BE2C (cell line): ENCODE measurements around the gene PKIB.
A peak's percentile ranks its signal among the peaks of the same experiment; 100 is the strongest.
"Not testable (repeated sequence)": the region's sequence is repeated elsewhere in the genome, so short reads cannot be mapped to it uniquely, and the experiment has no call there.

Source experiments
- DNase-seq: peaks from one replicate; pipeline ENCODE4 v3.0.0-alpha.2; 2020
- H3K27me3 ChIP-seq: fragments of 250-450 bp; sonication (Bioruptor Pico); 2 replicates; pipeline ENCODE4 v1.5.1; 2020; ENCODE audit warnings: mild to moderate bottlenecking
- H3K36me3 ChIP-seq: fragments of 250-450 bp; sonication (Bioruptor Pico); 2 replicates; pipeline ENCODE4 v1.5.1; 2020; ENCODE audit warnings: mild to moderate bottlenecking
- H3K4me1 ChIP-seq: fragments of 250-450 bp; sonication (Bioruptor Pico); 2 replicates; pipeline ENCODE4 v1.5.1; 2020
- H3K4me3 ChIP-seq: 2 replicates; pipeline ENCODE4 v1.5.1; 2011; ENCODE audit warnings: low read depth, low read length
- H3K9me3 ChIP-seq: fragments of 250-450 bp; sonication (Bioruptor Pico); 2 replicates; pipeline ENCODE4 v1.5.1; 2020
- TF ChIP-seq, protein P1 (sequence below): IDR thresholded peaks from 2 replicates; pipeline ENCODE4 v1.5.1; 2012; ENCODE audit warnings: mild to moderate bottlenecking, low read depth, low read length

Gene PKIB

DNA sequence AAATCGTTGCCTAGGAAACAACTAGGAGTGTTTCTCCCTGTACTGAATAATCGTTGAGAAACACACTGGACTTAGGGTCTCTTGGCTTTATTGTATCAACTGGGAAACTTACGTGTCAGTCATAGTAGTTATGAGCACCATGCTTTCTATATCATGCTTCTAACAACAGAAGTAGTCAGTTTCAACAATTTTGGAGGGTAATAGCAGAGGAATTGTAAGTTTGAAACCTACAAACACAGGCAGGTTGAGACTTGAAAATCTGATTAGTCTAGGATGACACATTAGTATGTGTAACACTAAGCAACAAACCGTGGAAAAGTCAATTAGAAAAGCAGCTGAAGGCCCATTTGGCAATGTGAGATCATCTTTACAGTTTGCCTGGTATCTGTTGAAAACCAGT is 125.4 kb downstream of the PKIB start:
- H3K27me3 ChIP-seq: peaks cover 11% of the 10 kb centered on the region
- no peak overlapping the region for H3K4me3 ChIP-seq
- H3K4me1 ChIP-seq: no peaks in the 10 kb centered on the region
- no peaks in the 10 kb centered on the region for H3K36me3 ChIP-seq
- no peak for DNase-seq
- H3K9me3 ChIP-seq: no peaks in the 10 kb centered on the region
- TF ChIP-seq, protein P1, sequence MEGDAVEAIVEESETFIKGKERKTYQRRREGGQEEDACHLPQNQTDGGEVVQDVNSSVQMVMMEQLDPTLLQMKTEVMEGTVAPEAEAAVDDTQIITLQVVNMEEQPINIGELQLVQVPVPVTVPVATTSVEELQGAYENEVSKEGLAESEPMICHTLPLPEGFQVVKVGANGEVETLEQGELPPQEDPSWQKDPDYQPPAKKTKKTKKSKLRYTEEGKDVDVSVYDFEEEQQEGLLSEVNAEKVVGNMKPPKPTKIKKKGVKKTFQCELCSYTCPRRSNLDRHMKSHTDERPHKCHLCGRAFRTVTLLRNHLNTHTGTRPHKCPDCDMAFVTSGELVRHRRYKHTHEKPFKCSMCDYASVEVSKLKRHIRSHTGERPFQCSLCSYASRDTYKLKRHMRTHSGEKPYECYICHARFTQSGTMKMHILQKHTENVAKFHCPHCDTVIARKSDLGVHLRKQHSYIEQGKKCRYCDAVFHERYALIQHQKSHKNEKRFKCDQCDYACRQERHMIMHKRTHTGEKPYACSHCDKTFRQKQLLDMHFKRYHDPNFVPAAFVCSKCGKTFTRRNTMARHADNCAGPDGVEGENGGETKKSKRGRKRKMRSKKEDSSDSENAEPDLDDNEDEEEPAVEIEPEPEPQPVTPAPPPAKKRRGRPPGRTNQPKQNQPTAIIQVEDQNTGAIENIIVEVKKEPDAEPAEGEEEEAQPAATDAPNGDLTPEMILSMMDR: no peak

DNA sequence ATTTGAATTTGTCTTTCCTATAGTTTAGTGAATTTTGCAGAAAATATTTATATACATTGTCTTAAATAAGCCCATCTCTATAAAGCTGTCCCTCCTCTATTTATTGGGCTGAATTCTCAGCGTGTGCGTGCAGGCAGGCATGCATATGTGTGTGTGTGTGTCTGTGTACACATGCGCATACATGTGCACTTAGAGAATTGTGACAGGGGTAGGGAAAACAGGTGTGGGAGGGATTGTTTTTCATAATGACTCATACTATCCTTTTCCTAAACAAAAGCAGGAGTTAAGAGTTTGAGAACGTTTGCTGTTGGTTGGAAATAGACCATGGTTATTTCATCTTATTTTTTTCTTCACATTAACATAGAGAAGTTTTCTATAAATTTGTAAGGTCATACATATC is 126.0 kb downstream of the PKIB start:
- TF ChIP-seq, protein P1: no peak
- H3K27me3 ChIP-seq: peaks cover 11% of the 10 kb centered on the region
- H3K4me3 ChIP-seq: no peak overlapping the region
- DNase-seq: no peak
- H3K9me3 ChIP-seq: no peaks in the 10 kb centered on the region
- no peaks in the 10 kb centered on the region for H3K36me3 ChIP-seq
- H3K4me1 ChIP-seq: no peaks in the 10 kb centered on the region

DNA sequence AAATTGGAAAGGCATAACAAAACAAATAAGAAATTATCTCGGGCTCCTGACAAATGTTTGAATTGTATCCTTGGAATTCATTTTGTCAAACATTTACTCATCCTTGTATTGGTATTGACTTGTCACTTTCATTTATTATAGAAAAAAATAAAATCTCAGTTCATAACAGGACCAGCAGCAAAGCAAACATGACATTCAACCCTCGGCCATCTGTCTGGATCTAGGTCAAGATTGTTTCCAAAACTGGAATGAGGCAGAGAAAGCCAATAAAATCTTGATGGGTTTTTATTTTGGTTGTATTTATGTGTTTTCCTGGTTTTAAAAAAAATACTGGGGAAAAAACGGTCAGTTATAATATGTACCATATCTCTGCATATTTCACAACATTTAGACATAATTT is 126.4 kb downstream of the PKIB start:
- Histone ChIP-seq H3K27me3 (peaks cover 11% of the 10 kb centered on the region), H3K9me3 (no peaks in the 10 kb centered on the region), H3K4me3 (no peak overlapping the region), H3K4me1 (no peaks in the 10 kb centered on the region), H3K36me3 (no peaks in the 10 kb centered on the region)
- DNase-seq: no peak
- TF ChIP-seq, protein P1: no peak

DNA sequence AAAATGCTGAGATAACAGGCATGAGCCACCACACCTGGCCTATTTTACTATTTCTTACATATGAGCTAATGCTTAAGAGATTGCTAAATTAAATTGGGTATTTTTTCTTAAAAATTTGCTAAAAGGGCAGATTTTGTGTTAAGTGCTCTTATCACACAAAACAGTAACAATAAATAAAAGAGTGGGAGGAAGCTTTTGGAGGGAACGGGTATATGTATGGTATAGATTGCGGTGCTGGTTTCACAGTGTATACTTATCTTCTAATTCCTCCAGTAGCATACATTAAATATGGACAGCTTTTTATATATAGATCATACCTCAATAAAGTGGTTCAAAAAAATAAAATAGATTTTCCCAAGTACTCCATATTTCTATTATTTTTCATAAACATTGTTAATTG is 129.9 kb downstream of the PKIB start:
- no peak for DNase-seq
- H3K27me3 ChIP-seq: peaks cover 6% of the 10 kb centered on the region
- H3K4me1 ChIP-seq: no peaks in the 10 kb centered on the region
- no peaks in the 10 kb centered on the region for H3K9me3 ChIP-seq
- no peaks in the 10 kb centered on the region for H3K36me3 ChIP-seq
- TF ChIP-seq, protein P1: no peak
- H3K4me3 ChIP-seq: no peak overlapping the region

DNA sequence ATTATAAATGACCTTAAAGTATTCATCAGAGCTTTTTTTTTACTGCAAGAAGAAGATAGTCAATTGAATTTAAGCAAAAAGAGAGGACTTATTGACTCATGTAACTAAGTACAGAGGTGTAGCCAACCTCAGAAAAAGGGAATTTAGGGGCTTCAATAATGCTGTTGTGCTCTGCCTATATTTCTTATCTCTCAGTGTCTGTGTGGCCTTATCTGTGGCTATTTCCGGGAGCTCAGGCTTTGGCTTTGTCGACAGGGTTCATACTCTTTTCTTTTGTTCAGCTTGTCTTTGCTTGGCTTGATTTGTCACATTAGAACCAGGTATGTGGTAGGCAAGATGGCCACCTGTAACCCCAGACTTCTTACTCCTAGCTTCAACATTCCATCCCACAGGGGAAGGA is 130.7 kb downstream of the PKIB start:
- TF ChIP-seq, protein P1: no peak
- no peaks in the 10 kb centered on the region for H3K9me3 ChIP-seq
- no peaks in the 10 kb centered on the region for H3K27me3 ChIP-seq
- H3K36me3 ChIP-seq: no peaks in the 10 kb centered on the region
- DNase-seq: no peak
- no peaks in the 10 kb centered on the region for H3K4me1 ChIP-seq
- no peak overlapping the region for H3K4me3 ChIP-seq

DNA sequence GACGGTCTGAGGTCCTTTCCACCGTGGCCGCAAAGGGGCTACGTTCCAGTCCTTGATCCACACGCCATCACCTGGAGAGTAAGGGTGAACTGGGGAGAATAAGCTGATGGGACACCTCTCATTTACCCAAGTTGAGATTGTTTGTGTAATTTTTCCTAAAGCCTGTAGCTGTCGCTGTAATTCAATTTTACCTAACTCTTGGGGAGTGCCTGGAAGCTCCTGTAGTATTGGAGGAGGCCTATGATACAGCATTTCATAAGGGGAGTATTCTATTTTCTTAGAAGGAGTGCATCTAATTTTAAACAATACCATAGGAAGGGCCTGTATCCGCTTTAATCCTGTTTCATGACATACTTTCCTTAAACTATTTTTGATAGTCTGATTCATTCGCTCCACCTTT is 134.0 kb downstream of the PKIB start:
- not testable (repeated sequence) for DNase-seq, H3K36me3 ChIP-seq, H3K9me3 ChIP-seq, H3K4me3 ChIP-seq, H3K27me3 ChIP-seq, H3K4me1 ChIP-seq
- TF ChIP-seq, protein P1: peak; percentile 16; the same call in 1 of the 2 replicates

DNA sequence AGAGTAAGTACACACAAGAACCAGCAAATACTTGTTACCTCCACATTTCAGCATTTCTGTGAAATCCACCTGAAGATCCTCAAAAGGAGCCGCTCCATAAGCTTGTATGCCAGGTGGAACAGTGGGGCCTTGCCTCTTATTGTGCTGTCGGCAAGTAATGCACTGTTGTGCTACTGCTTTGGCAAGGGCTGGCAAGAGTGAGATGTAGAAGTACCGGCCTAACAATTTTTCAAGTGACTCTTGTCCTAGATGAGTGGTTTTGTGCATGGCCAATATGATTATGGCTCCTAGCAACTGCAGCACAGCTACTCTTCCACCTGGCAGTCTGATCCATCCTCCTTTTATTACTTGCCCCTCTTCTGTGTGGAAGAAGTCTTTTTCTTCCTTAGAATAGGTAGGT is 134.7 kb downstream of the PKIB start:
- not testable (repeated sequence) for H3K4me3 ChIP-seq, H3K9me3 ChIP-seq, H3K4me1 ChIP-seq, DNase-seq, H3K36me3 ChIP-seq, H3K27me3 ChIP-seq
